Measurements from ENCODE around the gene ZNF827.
"Not testable (repeated sequence)": the region's sequence is repeated elsewhere in the genome, so short reads cannot be mapped to it uniquely, and the experiment has no call there.

ZNF827 gene

DNA sequence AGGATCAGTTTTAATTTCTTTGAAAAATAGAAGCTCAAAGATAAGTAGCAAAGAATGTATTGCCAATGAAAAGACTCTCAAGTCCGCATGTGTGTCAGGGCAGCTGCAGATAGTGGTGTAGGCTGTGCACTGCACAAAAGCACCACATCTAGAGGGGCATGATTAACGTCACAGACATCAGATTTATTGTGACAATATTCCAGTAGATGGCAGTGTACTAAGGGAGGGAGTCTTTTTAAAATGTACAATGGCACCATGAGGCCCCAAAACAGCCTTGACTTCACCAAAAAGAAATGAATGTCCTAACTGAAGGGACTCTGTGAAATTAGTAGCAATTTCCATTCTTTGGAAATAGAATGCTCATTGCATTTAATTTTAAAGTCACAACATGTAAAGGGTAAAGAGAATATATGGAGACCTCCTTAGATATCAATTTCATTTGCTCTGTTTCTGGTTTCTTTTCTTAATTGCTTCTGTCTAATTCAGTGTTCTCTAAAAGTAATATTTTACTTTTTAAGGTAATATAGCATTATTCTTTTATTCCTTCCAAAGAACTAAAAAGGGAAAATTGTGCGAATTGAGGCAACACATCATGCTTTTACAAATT lies 98.4 kb downstream of the ZNF827 start:
- no peak overlapping the region for H3K4me3 ChIP-seq (ENCODE audit: low read depth, low read length)
- no peak for TF ChIP-seq CTCF (IDR thresholded peaks at IDR 0.05; ENCODE audit: low read depth, low read length)

DNA sequence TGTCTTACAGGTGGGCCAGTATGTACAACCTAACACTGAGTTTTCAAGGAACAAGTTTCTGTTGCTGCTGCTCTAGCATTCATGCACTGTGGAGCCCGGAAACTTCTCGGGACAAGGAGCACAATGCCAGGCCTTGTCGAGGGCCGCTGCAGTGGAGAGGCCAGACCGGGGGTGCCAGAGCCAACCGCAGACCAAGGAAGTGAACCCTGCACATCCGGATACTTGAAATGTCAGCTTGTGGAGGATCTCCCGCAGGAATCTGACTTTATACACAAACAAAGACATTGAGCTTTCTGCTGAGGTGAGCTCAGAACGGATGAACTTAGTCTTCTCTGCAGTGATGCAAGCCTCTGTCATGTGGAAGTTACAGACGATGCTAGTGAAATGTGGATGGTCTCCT lies 99.5 kb downstream of the ZNF827 start:
- TF ChIP-seq CTCF (IDR thresholded peaks at IDR 0.05; ENCODE audit: low read depth, low read length), result no peak
- no peak overlapping the region for H3K4me3 ChIP-seq (ENCODE audit: low read depth, low read length)

- H3K4me3 ChIP-seq (ENCODE audit: low read depth, low read length), result not testable (repeated sequence)
Observed at GRCh38 chr4:145832384-145832783, 106.2 kb downstream of the ZNF827 start.

- no peak for TF ChIP-seq CTCF (IDR thresholded peaks at IDR 0.05; ENCODE audit: low read depth, low read length)
- no peak overlapping the region for H3K4me3 ChIP-seq (ENCODE audit: low read depth, low read length)
Observed at GRCh38 chr4:145830699-145831098, 107.9 kb downstream of the ZNF827 start.

DNA sequence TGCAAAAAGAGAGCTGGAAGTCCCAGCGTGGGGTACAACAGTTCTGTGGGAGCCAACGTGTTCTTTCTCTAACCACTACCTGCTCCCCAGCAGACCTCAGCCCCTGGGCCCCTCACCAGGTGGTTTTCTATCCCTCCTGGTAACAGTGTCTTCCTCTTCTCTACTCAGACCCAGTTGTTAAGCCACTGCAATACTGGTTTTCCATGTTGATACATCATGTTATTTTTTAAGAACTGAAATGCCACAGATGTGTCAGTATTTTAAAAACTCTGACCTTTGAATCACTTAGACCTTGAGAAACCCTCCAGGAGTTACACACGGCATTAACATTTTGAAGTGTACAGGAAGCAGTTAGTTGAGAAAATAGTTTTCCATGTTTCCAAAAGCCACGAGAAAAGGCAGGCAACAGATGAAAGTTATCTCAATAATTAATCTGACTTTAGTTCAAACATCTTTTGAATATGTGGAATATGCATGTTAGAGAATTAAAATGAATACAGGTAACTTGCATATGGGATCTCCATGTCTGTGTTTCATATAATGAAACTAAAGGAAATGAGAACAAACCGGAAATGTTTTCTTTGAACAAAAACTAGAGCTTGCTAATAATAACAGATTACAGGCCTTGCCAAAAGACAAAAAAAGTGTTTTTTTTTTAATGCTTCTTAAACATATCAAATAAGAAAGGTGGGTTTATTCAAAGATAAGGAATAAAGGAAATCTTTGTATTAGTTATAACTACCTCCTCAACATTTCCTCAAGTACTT lies 108.8 kb downstream of the ZNF827 start:
- no peak for TF ChIP-seq CTCF (IDR thresholded peaks at IDR 0.05; ENCODE audit: low read depth, low read length)

DNA sequence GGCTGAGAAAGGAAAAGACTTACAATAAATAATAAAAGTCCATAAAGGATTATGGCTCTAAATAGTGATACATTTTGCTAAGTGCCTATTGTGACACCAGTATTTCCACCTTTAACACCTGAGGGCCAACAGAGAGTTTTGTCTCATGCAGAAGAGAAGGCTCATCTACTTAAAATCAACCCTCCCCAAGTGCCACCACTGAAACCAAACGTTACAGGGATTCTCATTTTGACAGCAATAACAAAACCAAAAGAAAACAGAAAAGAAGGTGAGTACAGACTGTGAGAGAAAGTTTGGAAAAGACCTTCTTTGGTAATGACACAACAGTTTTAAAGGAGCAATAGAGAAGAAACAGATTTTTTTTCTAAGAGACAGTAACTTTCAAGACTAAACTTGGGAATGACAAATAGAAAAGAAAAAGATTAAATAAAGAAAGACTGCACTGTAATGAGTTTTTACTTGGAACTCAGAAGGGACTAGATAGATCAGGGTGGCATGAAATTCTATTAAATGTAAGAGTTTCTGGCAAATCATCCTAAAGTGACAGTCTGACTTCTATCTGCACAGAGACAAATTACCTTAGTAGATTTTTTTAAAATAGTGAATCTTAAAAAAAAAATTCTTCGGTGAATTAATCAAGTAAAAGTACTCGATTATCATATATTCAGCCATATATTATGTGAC lies 109.7 kb downstream of the ZNF827 start:
- TF ChIP-seq CTCF (IDR thresholded peaks at IDR 0.05; ENCODE audit: low read depth, low read length), result no peak
- no peak overlapping the region for H3K4me3 ChIP-seq (ENCODE audit: low read depth, low read length)

More for the DNA sequence above, 108.8 kb downstream of the ZNF827 start:
- H3K4me3 ChIP-seq (ENCODE audit: low read depth, low read length), result no peak overlapping the region

DNA sequence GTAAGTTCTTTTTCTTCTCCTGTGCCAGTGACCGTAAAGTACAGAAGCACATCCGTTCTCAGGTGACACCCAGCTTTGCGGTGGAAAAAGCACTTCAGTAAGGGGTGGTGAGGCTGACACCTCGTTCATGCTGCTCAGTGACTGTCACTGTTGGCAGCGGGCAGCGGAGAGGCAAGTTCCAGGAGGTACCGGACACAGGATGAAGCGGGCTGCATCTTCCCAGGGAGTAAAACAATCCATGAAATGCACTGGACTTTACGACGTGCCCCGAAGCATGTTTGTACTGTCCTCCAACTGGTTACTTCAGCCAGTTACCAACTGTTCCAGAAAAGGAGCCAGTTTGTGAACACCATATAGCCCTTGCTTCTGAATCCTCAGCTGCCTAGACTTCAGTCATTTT lies 110.7 kb downstream of the ZNF827 start:
- no peak for TF ChIP-seq CTCF (IDR thresholded peaks at IDR 0.05; ENCODE audit: low read depth, low read length)
- H3K4me3 ChIP-seq (ENCODE audit: low read depth, low read length), result no peak overlapping the region

Data from WI38 (cell line).